OCI-LY7 (cell line): ENCODE measurements around the gene EFNA4. TPM values are rescaled to one million over a fixed set of nuclear protein-coding genes. Genes with fewer than 3 reads are reported as not detected.

Experiments used
- BruUV-seq: library from RNA; stranded (reverse); fragments of 400-500 nt; replicated peaks from 2 replicates; lab custom pipeline; 2021; lab: Mats Ljungman, UMichigan
- CTCF ChIA-PET: fragments of 300-600 bp; sonication (Branson Sonifier 250); formaldehyde crosslinking; loops from one replicate; lab custom pipeline; 2022; ENCODE audit warnings: antibody characterized with exemption; ENCODE audit not compliant: unreplicated experiment; lab: Charles Lee
- POLR2A ChIA-PET: fragments of 300-600 bp; sonication (Branson Sonifier 250); formaldehyde crosslinking; loops from one replicate; lab custom pipeline; 2022; ENCODE audit warnings: antibody characterized with exemption; lab: Charles Lee
- DNase-seq: peaks from one replicate; pipeline ENCODE4 v3.0.0-alpha.2; 2015; ENCODE audit warnings: low spot score
- H2AFZ ChIP-seq: fragments of 200-600 bp; sonication (generic), shearing (Covaris generic); 2 replicates; pipeline ENCODE4 v1.6.1; 2014; ENCODE audit warnings: mild to moderate bottlenecking, antibody characterized with exemption, low read length, moderate library complexity
- H3K27ac ChIP-seq: fragments of 200-600 bp; sonication (generic); 2 replicates; pipeline ENCODE4 v1.5.1; 2014; ENCODE audit warnings: mixed run types, low read depth, mild to moderate bottlenecking, moderate library complexity, low read length, inconsistent platforms; ENCODE audit not compliant: poor library complexity, severe bottlenecking
- H3K36me3 ChIP-seq: fragments of 200-600 bp; sonication (generic); 2 replicates; pipeline ENCODE4 v1.6.1; 2014; ENCODE audit warnings: mild to moderate bottlenecking, antibody characterized with exemption, low read length, moderate library complexity, mixed read lengths; ENCODE audit not compliant: insufficient read depth
- H3K4me1 ChIP-seq: fragments of 200-600 bp; sonication (generic); 2 replicates; pipeline ENCODE4 v1.5.1; 2014; ENCODE audit warnings: mild to moderate bottlenecking, low read length; ENCODE audit not compliant: insufficient read depth, poor library complexity, severe bottlenecking
- H3K4me2 ChIP-seq: fragments of 200-600 bp; sonication (generic); 2 replicates; pipeline ENCODE4 v1.6.1; 2014; ENCODE audit warnings: mild to moderate bottlenecking, low read length
- H3K4me3 ChIP-seq: fragments of 200-600 bp; sonication (generic); 2 replicates; pipeline ENCODE4 v1.5.1; 2014; ENCODE audit warnings: mild to moderate bottlenecking, low read depth, low read length; ENCODE audit not compliant: poor library complexity, severe bottlenecking
- H3K79me2 ChIP-seq: fragments of 200-600 bp; sonication (generic); 2 replicates; pipeline ENCODE4 v1.6.1; 2016; ENCODE audit warnings: low read depth, mild to moderate bottlenecking, low read length, moderate library complexity, mixed read lengths; ENCODE audit not compliant: insufficient read depth
- H3K9me2 ChIP-seq: fragments of 200-600 bp; sonication (generic); 2 replicates; pipeline ENCODE4 v1.6.1; 2016; ENCODE audit warnings: mild to moderate bottlenecking, low read length, mixed read lengths; ENCODE audit not compliant: insufficient read depth
- H3K9me3 ChIP-seq: fragments of 200-600 bp; sonication (generic); 2 replicates; pipeline ENCODE4 v1.6.1; 2014; ENCODE audit warnings: mild to moderate bottlenecking, mixed run types, low read length, mixed read lengths
- H4K20me1 ChIP-seq: fragments of 200-600 bp; sonication (generic); 2 replicates; pipeline ENCODE4 v1.6.1; 2014; ENCODE audit warnings: mild to moderate bottlenecking, antibody characterized with exemption, low read length, moderate library complexity, mixed read lengths; ENCODE audit not compliant: insufficient read depth
- CTCF ChIP-seq: fragments of 200-600 bp; sonication (generic); conservative IDR thresholded peaks from 2 replicates; pipeline ENCODE4 v1.5.1; 2014; ENCODE audit warnings: mild to moderate bottlenecking, antibody characterized with exemption, low read length, moderate library complexity, mixed read lengths
- EZH2phosphoT487 ChIP-seq: fragments of 200-600 bp; sonication (generic); IDR thresholded peaks from 2 replicates; pipeline ENCODE4 v1.6.1; 2018; ENCODE audit warnings: low read depth, borderline replicate concordance, mild to moderate bottlenecking, mixed run types, antibody characterized with exemption, low read length, moderate library complexity, mixed read lengths
- intact Hi-C: fragments of 100-400 bp; cut with micrococcal nuclease; formaldehyde crosslinking; loops from one replicate; pipeline ENCODE4 v1.10.0; 2022; ENCODE audit not compliant: unreplicated experiment
- total RNA-seq, 2 experiments: library from RNA; depleted of rRNA in 1 of 2; stranded (reverse); fragments of >200 nt in 1 of 2; shearing (Covaris generic) in 1 of 2; gene quantifications; 2 replicates each; pipeline ENCODE4 v1.2.3, GENCODE V29; 2014 to 2022

The EFNA4 gene
- total RNA-seq, 2 experiments from 2014 or later, result 9.0 to 10.5 TPM

- POLR2A ChIA-PET, result no interaction called here
- BruUV-seq, result no TSS peak
- no peak overlapping the region for H3K27ac ChIP-seq
Observed at GRCh38 chr1:155030899-155031298, 32.6 kb upstream of the EFNA4 start.

GRCh38 chr1:155032886-155033285 lies 30.7 kb upstream of the EFNA4 start:
- intact Hi-C loops, result no loop called here
- Histone ChIP-seq H2AFZ (no peak overlapping the region), H3K27ac (no peak overlapping the region), H3K9me2 (no peaks in the 10 kb centered on the region), H3K4me2 (no peak overlapping the region), H3K4me3 (no peak overlapping the region), H4K20me1 (no peaks in the 10 kb centered on the region), H3K79me2 (no peaks in the 10 kb centered on the region), H3K36me3 (no peaks in the 10 kb centered on the region), H3K9me3 (no peaks in the 10 kb centered on the region), H3K4me1 (no peaks in the 10 kb centered on the region)
- DNase-seq, result no peak
- ChIA-PET POLR2A (no interaction called here), CTCF (interaction anchor here (0.6 kb wide), 1 partner anchor 18 kb away, joined by 5 read pairs; no protein-coding TSS in a partner anchor)
- BruUV-seq, result no TSS peak
- TF ChIP-seq CTCF, result no peak
- TF ChIP-seq EZH2phosphoT487, result no peak

More at GRCh38 chr1:155030899-155031298, 32.6 kb upstream of the EFNA4 start:
- no peaks in the 10 kb centered on the region for H3K9me3 ChIP-seq
- DNase-seq, result no peak
- H3K79me2 ChIP-seq, result no peaks in the 10 kb centered on the region
- TF ChIP-seq CTCF (no peak), EZH2phosphoT487 (no peak)
- H3K9me2 ChIP-seq, result no peaks in the 10 kb centered on the region
- no peaks in the 10 kb centered on the region for H4K20me1 ChIP-seq
- no peak overlapping the region for H3K4me3 ChIP-seq
- no peak overlapping the region for H3K4me2 ChIP-seq
- no peaks in the 10 kb centered on the region for H3K4me1 ChIP-seq
- H2AFZ ChIP-seq, result no peak overlapping the region
- no peaks in the 10 kb centered on the region for H3K36me3 ChIP-seq
- CTCF ChIA-PET, result no interaction called here
- intact Hi-C loops, result no loop called here

- ChIA-PET POLR2A (no interaction called here), CTCF (no interaction called here)
- no peaks in the 10 kb centered on the region for H3K36me3 ChIP-seq
- H3K79me2 ChIP-seq, result no peaks in the 10 kb centered on the region
- TF ChIP-seq EZH2phosphoT487 (no peak), CTCF (no peak)
- no peak within 1 kb of the TSS for H3K4me3 ChIP-seq
- no peaks in the 10 kb centered on the region for H3K9me2 ChIP-seq
- no peak within 1 kb of the TSS for H3K4me2 ChIP-seq
- no peaks in the 10 kb centered on the region for H4K20me1 ChIP-seq
- H3K4me1 ChIP-seq, result no peaks in the 10 kb centered on the region
- DNase-seq, result no peak
- no peak within 1 kb of the TSS for H2AFZ ChIP-seq
- intact Hi-C loops, result no loop called here
- H3K27ac ChIP-seq, result no peak within 1 kb of the TSS
- H3K9me3 ChIP-seq, result no peaks in the 10 kb centered on the region
- no TSS peak for BruUV-seq
Observed at GRCh38 chr1:155033524-155033923, 30.0 kb upstream of the EFNA4 start, which contains the start of the genes DCST1 and DCST2. DCST1 (plus strand) TSS chr1:155033824; CDS start chr1:155034037, 213 bp downstream. DCST2 (minus strand) TSS chr1:155033781; CDS start chr1:155033701, 80 bp downstream.
